GM19438 (cell line): ENCODE results near the gene CCT4.
"Not testable (repeated sequence)": the region's sequence is repeated elsewhere in the genome, so short reads cannot be mapped to it uniquely, and the experiment has no call there.

Experiments used
- ATAC-seq: cut with Tn5 transposase; IDR thresholded peaks from one replicate; pipeline ENCODE4 v1.9.1; 2021; ENCODE audit warnings: low read depth; ENCODE audit not compliant: unreplicated experiment

The CCT4 gene

GRCh38 chr2:61879351-61879750 is 9.1 kb downstream of the CCT4 start:
- not testable (repeated sequence) for ATAC-seq

GRCh38 chr2:61878761-61879160 is 9.7 kb downstream of the CCT4 start:
- no peak for ATAC-seq

- no peak for ATAC-seq
These were observed 10.7 kb downstream of the CCT4 start for GRCh38 chr2:61877571-61878245.

- no peak for ATAC-seq
These were observed 12.1 kb downstream of the CCT4 start for GRCh38 chr2:61876400-61876799.

GRCh38 chr2:61866482-61867089 is 21.9 kb downstream of the CCT4 start:
- ATAC-seq, result not testable (repeated sequence)

- ATAC-seq, result no peak
These were observed 26.4 kb downstream of the CCT4 start for GRCh38 chr2:61862085-61862484.

- ATAC-seq, result no peak
These were observed 31.2 kb downstream of the CCT4 start for GRCh38 chr2:61857224-61857623.

- no peak for ATAC-seq
These were observed 33.2 kb downstream of the CCT4 start for GRCh38 chr2:61855318-61855613.

- peak; percentile 88 for ATAC-seq
These were observed 33.7 kb downstream of the CCT4 start for GRCh38 chr2:61854564-61855317.

- ATAC-seq, result peak; percentile 85
These were observed 34.5 kb downstream of the CCT4 start, which contains the start of gene FAM161A for GRCh38 chr2:61853847-61854563. TSS of gene FAM161A (minus strand) at chr2:61854060. CDS start at chr2:61854041, 19 bp downstream.

- peak; percentile 61 for ATAC-seq
These were observed 35.2 kb downstream of the CCT4 start for GRCh38 chr2:61853086-61853846.

GRCh38 chr2:61851270-61851669 is 37.2 kb downstream of the CCT4 start:
- ATAC-seq, result not testable (repeated sequence)

- no peak for ATAC-seq
These were observed 43.1 kb downstream of the CCT4 start for GRCh38 chr2:61845320-61845719.

GRCh38 chr2:61841286-61841685 is 47.2 kb downstream of the CCT4 start:
- ATAC-seq, result no peak

GRCh38 chr2:61834893-61835292 is 53.6 kb downstream of the CCT4 start:
- ATAC-seq, result no peak

- ATAC-seq, result no peak
These were observed 54.5 kb downstream of the CCT4 start for GRCh38 chr2:61833971-61834370.

GRCh38 chr2:61832183-61832841 is 56.1 kb downstream of the CCT4 start:
- no peak for ATAC-seq

GRCh38 chr2:61822255-61822654 is 66.2 kb downstream of the CCT4 start:
- no peak for ATAC-seq
